ENCODE results near the gene APOA1. TPM values are rescaled to one million over a fixed set of nuclear protein-coding genes. Genes with fewer than 3 reads are reported as not detected.

Gene APOA1
- total and polyA plus RNA-seq, 2 of the 4 experiments (the other 2 are of a cell fraction): 0.18 to 0.89 TPM

DNA sequence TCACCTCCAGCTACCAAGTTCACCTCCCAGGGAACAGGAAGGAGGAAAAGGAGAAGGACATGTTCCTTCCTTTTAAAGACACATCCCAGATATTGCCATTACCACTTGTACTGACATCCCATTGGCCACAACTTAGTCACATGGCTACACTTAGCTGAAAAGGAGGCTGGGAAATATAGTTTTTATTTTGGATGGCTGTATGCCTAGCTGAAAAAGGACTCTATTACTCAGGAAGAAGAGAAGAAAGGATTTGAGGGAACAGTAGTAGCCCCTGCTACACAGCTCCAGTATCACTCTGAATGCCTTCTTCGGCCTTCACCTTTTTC is 43.7 kb downstream of the APOA1 start:
- in situ Hi-C loops (cut with MboI; ENCODE audit: low sequenced_read_pairs) (loop anchor here (5.0 kb wide), 1 partner anchor 309 kb away; no protein-coding TSS in a partner anchor), dilution Hi-C loops (cut with HindIII; ENCODE audit: low sequenced_read_pairs, unreplicated experiment) (no loop called here), intact Hi-C loops (cut with micrococcal nuclease) (loop anchor here (1.0 to 5.0 kb wide), 2 partner anchors 79 to 433 kb away; no protein-coding TSS in a partner anchor)
- Histone ChIP-seq H3K4me1 (ENCODE audit: control insufficient read depth, insufficient read depth, low read length) (peaks cover 2% of the 10 kb centered on the region), H2BK120ac (ENCODE audit: low read depth, low read length) (no peak overlapping the region), H2BK15ac (ENCODE audit: low read depth, low read length) (no peak overlapping the region; the same call in 2 of the 3 replicates), H4K91ac (ENCODE audit: insufficient read depth, low read depth, low read length) (peak overlapping the region; percentile 13; the same call in 1 of the 2 replicates), H3K27me3 (ENCODE audit: control insufficient read depth, insufficient read depth, low read length) (no peaks in the 10 kb centered on the region), H2BK20ac (ENCODE audit: low read depth, low read length) (no peak overlapping the region), H3K36me3 (ENCODE audit: control insufficient read depth, insufficient read depth, low read length) (no peaks in the 10 kb centered on the region), H4K8ac (ENCODE audit: low read depth in 2 of 2, low read length in 2 of 2) (peak overlapping the region in 1 of 2 experiments; percentile 82; a peak in 2 of 4 replicates), H3K14ac (replicated peaks; ENCODE audit: low read depth, low read length) (no peak overlapping the region), H4K5ac (ENCODE audit: low read depth, low read length) (peak overlapping the region; percentile 9; the same call in 1 of the 2 replicates), H3K9me3 (ENCODE audit: control insufficient read depth, insufficient read depth, low read length) (no peaks in the 10 kb centered on the region), H3K4me2 (ENCODE audit: low read depth, low read length) (no peak overlapping the region), H2AFZ (replicated peaks; ENCODE audit: low read length, poor library complexity) (peak overlapping the region; percentile 85), H2AK9ac (replicated peaks; ENCODE audit: low read depth, low read length, poor library complexity) (no peak overlapping the region), H3K4me3 (ENCODE audit: insufficient read depth, low read depth, low read length) (no peak overlapping the region), H3K23ac (ENCODE audit: low read depth, low read length) (no peak overlapping the region), H3K9me1 (ENCODE audit: insufficient read depth, low read length) (peaks cover 3% of the 10 kb centered on the region), H2AK5ac (ENCODE audit: low read depth, low read length) (no peak overlapping the region; the same call in 1 of the 2 replicates), H3K56ac (ENCODE audit: extremely low read depth, insufficient read depth, low read length) (no peak overlapping the region), H3K27ac (ENCODE audit: insufficient read depth, low read length) (no peak overlapping the region), H2BK5ac (ENCODE audit: low read depth, low read length, poor library complexity, severe bottlenecking) (no peak overlapping the region), H3K79me1 (ENCODE audit: low read depth in 1 of 2, low read length in 2 of 2) (peaks cover 0 to under 1% of the 10 kb centered on the region in 2 experiments; a peak in 1 of 4 replicates), H3K9ac (ENCODE audit: low read depth, low read length) (no peak overlapping the region), H4K20me1 (ENCODE audit: insufficient read depth, low read length) (no peaks in the 10 kb centered on the region), H3K18ac (ENCODE audit: low read depth, low read length) (no peak overlapping the region), H3K4ac (ENCODE audit: low read depth, low read length) (no peak overlapping the region)
- ChIA-PET CTCF (interaction anchor here (0.9 to 1.7 kb wide), 2 partner anchors 42 to 313 kb away, joined by 3 to 6 read pairs; no protein-coding TSS in a partner anchor), POLR2A (ENCODE audit: unreplicated experiment) (no interaction called here)
- WGBS, 2 experiments (ENCODE audit: extremely low coverage in 2 of 2, insufficient read length in 1 of 2): 100% methylated on average over 1 of the region's 1 CpG; no CpG with 5 or more reads in 1 of the 2 experiments
- 0 out of 2 replicates have a peak, but pooled peaks have one; percentile 13 for ATAC-seq (ENCODE audit: low read depth)
- no TSS peak for BruUV-seq (replicated peaks)
- peak; percentile 16 for DNase-seq
- TF ChIP-seq MAFK (IDR thresholded peaks at IDR 0.05; ENCODE audit: low read depth, low read length): no peak
- TF ChIP-seq, protein P1, sequence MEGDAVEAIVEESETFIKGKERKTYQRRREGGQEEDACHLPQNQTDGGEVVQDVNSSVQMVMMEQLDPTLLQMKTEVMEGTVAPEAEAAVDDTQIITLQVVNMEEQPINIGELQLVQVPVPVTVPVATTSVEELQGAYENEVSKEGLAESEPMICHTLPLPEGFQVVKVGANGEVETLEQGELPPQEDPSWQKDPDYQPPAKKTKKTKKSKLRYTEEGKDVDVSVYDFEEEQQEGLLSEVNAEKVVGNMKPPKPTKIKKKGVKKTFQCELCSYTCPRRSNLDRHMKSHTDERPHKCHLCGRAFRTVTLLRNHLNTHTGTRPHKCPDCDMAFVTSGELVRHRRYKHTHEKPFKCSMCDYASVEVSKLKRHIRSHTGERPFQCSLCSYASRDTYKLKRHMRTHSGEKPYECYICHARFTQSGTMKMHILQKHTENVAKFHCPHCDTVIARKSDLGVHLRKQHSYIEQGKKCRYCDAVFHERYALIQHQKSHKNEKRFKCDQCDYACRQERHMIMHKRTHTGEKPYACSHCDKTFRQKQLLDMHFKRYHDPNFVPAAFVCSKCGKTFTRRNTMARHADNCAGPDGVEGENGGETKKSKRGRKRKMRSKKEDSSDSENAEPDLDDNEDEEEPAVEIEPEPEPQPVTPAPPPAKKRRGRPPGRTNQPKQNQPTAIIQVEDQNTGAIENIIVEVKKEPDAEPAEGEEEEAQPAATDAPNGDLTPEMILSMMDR (conservative IDR thresholded peaks at IDR 0.05; ENCODE audit: low read depth, low read length): no peak
- no peak for TF ChIP-seq MXI1 (IDR thresholded peaks at IDR 0.05; ENCODE audit: borderline replicate concordance, low read depth, low read length)
- TF ChIP-seq RFX5 (IDR thresholded peaks at IDR 0.05; ENCODE audit: low read depth, low read length): no peak
- TF ChIP-seq, protein P2, sequence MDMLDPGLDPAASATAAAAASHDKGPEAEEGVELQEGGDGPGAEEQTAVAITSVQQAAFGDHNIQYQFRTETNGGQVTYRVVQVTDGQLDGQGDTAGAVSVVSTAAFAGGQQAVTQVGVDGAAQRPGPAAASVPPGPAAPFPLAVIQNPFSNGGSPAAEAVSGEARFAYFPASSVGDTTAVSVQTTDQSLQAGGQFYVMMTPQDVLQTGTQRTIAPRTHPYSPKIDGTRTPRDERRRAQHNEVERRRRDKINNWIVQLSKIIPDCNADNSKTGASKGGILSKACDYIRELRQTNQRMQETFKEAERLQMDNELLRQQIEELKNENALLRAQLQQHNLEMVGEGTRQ (IDR thresholded peaks at IDR 0.05; ENCODE audit: low read depth, low read length): no peak
- TF ChIP-seq MAZ (IDR thresholded peaks at IDR 0.05; ENCODE audit: borderline replicate concordance, low read depth, low read length): no peak
- no peak for TF ChIP-seq POLR2A (IDR thresholded peaks at IDR 0.05; ENCODE audit: low read depth, low read length)
- TF ChIP-seq SMC3 (IDR thresholded peaks at IDR 0.05; ENCODE audit: low read depth, low read length): no peak
- TF ChIP-seq, protein P3, sequence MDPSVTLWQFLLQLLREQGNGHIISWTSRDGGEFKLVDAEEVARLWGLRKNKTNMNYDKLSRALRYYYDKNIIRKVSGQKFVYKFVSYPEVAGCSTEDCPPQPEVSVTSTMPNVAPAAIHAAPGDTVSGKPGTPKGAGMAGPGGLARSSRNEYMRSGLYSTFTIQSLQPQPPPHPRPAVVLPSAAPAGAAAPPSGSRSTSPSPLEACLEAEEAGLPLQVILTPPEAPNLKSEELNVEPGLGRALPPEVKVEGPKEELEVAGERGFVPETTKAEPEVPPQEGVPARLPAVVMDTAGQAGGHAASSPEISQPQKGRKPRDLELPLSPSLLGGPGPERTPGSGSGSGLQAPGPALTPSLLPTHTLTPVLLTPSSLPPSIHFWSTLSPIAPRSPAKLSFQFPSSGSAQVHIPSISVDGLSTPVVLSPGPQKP (IDR thresholded peaks at IDR 0.05; ENCODE audit: borderline replicate concordance, low read depth, low read length): no peak
- no peak for TF ChIP-seq RCOR1 (IDR thresholded peaks at IDR 0.05; ENCODE audit: insufficient replicate concordance, low read length)
- no peak for TF ChIP-seq BHLHE40 (IDR thresholded peaks at IDR 0.05; ENCODE audit: low read depth, low read length)
- no peak for TF ChIP-seq FOS (IDR thresholded peaks at IDR 0.05; ENCODE audit: low read depth, low read length)
- TF ChIP-seq NFE2L2 (IDR thresholded peaks at IDR 0.05; ENCODE audit: low read depth, low read length): no peak
- no peak for TF ChIP-seq RAD21 (IDR thresholded peaks at IDR 0.05; ENCODE audit: low read length)
- no peak for TF ChIP-seq CEBPB (IDR thresholded peaks at IDR 0.05; ENCODE audit: low read depth, low read length)
- TF ChIP-seq CHD1 (IDR thresholded peaks at IDR 0.05; ENCODE audit: low read depth, low read length): no peak

All from IMR-90 (cell line).